DMS79 (cell line): Measurements from ENCODE around the gene MCM8.

Experiments used
- DNase-seq: peaks from one replicate; lab custom pipeline; 2025; lab: John Stamatoyannopoulos, UW

Gene MCM8

GRCh38 chr20:6041808-6042265 is 91.4 kb downstream of the MCM8 start:
- no peak for DNase-seq

GRCh38 chr20:6044115-6044514 is 93.7 kb downstream of the MCM8 start:
- DNase-seq, result no peak

GRCh38 chr20:6045566-6045965 is 95.1 kb downstream of the MCM8 start:
- no peak for DNase-seq

- DNase-seq, result no peak
Measured at GRCh38 chr20:6046432-6046831, 96.0 kb downstream of the MCM8 start.

- no peak for DNase-seq
Measured at GRCh38 chr20:6048391-6048790, 97.9 kb downstream of the MCM8 start.
